ENCODE results near the gene NHEJ1. TPM values are rescaled to one million over a fixed set of nuclear protein-coding genes. Genes with fewer than 3 reads are reported as not detected.

Gene NHEJ1
- total and polyA plus RNA-seq, 2 donors (not counting 3 experiments of a cell fraction or from before 2014, with no cell fraction given) = 12.8 to 12.9 TPM

- Histone ChIP-seq H3K4me2 (ENCODE audit: insufficient read depth, low read length) (no peak overlapping the region), H3K9me3 (replicated peaks; ENCODE audit: control insufficient read depth, insufficient read depth, low read length) (no peaks in the 10 kb centered on the region), H3K79me2 (ENCODE audit: control insufficient read depth, insufficient read depth, low read length) (no peaks in the 10 kb centered on the region), H3K36me3 (ENCODE audit: control insufficient read depth in 2 of 2, extremely low read depth in 1 of 2, insufficient read depth in 2 of 2, low read length in 2 of 2) (no peaks in the 10 kb centered on the region), H3K9me1 (replicated peaks; ENCODE audit: control insufficient read depth, extremely low read depth, insufficient read depth, low read length) (no peaks in the 10 kb centered on the region), H3K27me3 (ENCODE audit: control insufficient read depth in 2 of 2, insufficient read depth in 2 of 2, low read length in 2 of 2) (no peaks in the 10 kb centered on the region), H3K4me3 (replicated peaks in 1 of 3; ENCODE audit: insufficient read depth in 1 of 3, low read depth in 1 of 3, low read length in 3 of 3) (no peak overlapping the region), H2AFZ (ENCODE audit: low read depth, low read length) (no peak overlapping the region), H3K4me1 (ENCODE audit: control insufficient read depth, extremely low read depth, insufficient read depth, low read length) (no peaks in the 10 kb centered on the region), H3K9ac (replicated peaks; ENCODE audit: extremely low read depth, insufficient read depth, low read length) (no peak overlapping the region), H3K27ac (ENCODE audit: insufficient read depth, low read depth, low read length) (no peak overlapping the region), H4K20me1 (replicated peaks; ENCODE audit: control insufficient read depth, extremely low read depth, insufficient read depth, low read length) (no peaks in the 10 kb centered on the region)
- DNase-seq (ENCODE audit: low read depth, low spot score) = no peak
- no TSS peak for BruUV-seq (replicated peaks)
- CTCF ChIA-PET = interaction anchor here (0.7 to 9.5 kb wide), 13 partner anchors 11 to 138 kb away, joined by 3 to 178 read pairs (median 22); partner anchors contain the start of gene IHH
- no peak for FAIRE-seq
- dilution Hi-C loops (cut with MboI; ENCODE audit: extremely low pct_ligation_motif_present, low sequenced_read_pairs) (no loop called here), intact Hi-C loops (cut with micrococcal nuclease) (no loop called here)
- POLR2A ChIA-PET = no interaction called here
- TF ChIP-seq MYC (IDR thresholded peaks at IDR 0.05; ENCODE audit: low read depth, low read length) (no peak), JUN (IDR thresholded peaks at IDR 0.05; ENCODE audit: borderline replicate concordance, insufficient read depth, insufficient read length, low read depth) (no peak), CTCF (IDR thresholded peaks at IDR 0.05; ENCODE audit: extremely low read depth in 1 of 2, insufficient read depth in 1 of 2, low read depth in 1 of 2, low read length in 2 of 2) (no peak), MAX (IDR thresholded peaks at IDR 0.05; ENCODE audit: insufficient read depth, insufficient read length) (no peak), FOS (IDR thresholded peaks at IDR 0.05; ENCODE audit: borderline replicate concordance, insufficient read depth, low read length) (no peak), GATA2 (IDR thresholded peaks at IDR 0.05; ENCODE audit: insufficient read depth, insufficient read length, low read depth, low read length) (no peak), POLR2A (IDR thresholded peaks at IDR 0.05; ENCODE audit: low read depth, low read length) (no peak), EZH2 (IDR thresholded peaks at IDR 0.05; ENCODE audit: borderline replicate concordance, low read depth, low read length, severe bottlenecking) (no peak)
Measured at GRCh38 chr2:219118504-219118903, 42.1 kb downstream of the NHEJ1 start.
